Thyroid gland (tissue), 4 donors: Measurements from ENCODE around the gene FAM120A. TPM values are rescaled to one million over a fixed set of nuclear protein-coding genes. Genes with fewer than 3 reads are reported as not detected.
"Not testable (repeated sequence)": the region's sequence is repeated elsewhere in the genome, so short reads cannot be mapped to it uniquely, and the experiment has no call there.

Experiments
- DNase-seq, 2 donors: peaks; one replicate each; pipeline ENCODE4 v3.0.0-alpha.2; 2019
- H3K27ac ChIP-seq, 3 donors: fragments of 200-600 bp; sonication (generic); 1 replicate in 2 of 3; 2 replicates in 1 of 3; pipeline ENCODE4 v1.5.1; 2016 to 2019; ENCODE audit warnings: mild to moderate bottlenecking in 1 of 3, moderate library complexity in 1 of 3
- H3K27me3 ChIP-seq: fragments of 200-600 bp; sonication (generic); one replicate; pipeline ENCODE4 v1.5.1; 2019
- H3K36me3 ChIP-seq, 2 donors: fragments of 200-600 bp; sonication (generic); one replicate each; pipeline ENCODE4 v1.5.1; 2016 to 2019
- H3K4me1 ChIP-seq, 2 donors: fragments of 200-600 bp; sonication (generic); one replicate each; pipeline ENCODE4 v1.5.1; 2017 to 2019
- H3K4me3 ChIP-seq, 3 donors: fragments of 200-600 bp; sonication (generic); replicated peaks in 1 of 3; 1 replicate in 2 of 3; 2 replicates in 1 of 3; pipeline ENCODE4 v1.5.1; 2016; ENCODE audit warnings: mild to moderate bottlenecking in 1 of 3
- H3K9me3 ChIP-seq: fragments of 200-600 bp; sonication (generic); one replicate; pipeline ENCODE4 v1.5.1; 2017
- CTCF ChIP-seq, 6 experiments: fragments of 200-600 bp in 3 of 6; fragments of 450-650 bp in 3 of 6; sonication (generic) in 3 of 6; IDR thresholded peaks; one replicate each; pipeline ENCODE4 v1.5.1; 2016 to 2019; ENCODE audit warnings: antibody characterized with exemption in 6 of 6, mild to moderate bottlenecking in 2 of 6, inconsistent platforms in 1 of 6, moderate library complexity in 1 of 6
- POLR2A ChIP-seq, 2 donors: fragments of 450-650 bp; IDR thresholded peaks; one replicate each; pipeline ENCODE4 v1.6.1; 2017; ENCODE audit warnings: antibody characterized with exemption in 2 of 2, mild to moderate bottlenecking in 2 of 2, moderate library complexity in 1 of 2
- WGBS, 2 donors: methylation state at CpG; one replicate each; pipeline ENCODE4 v1.1.5; 2017; 5-methylcytosine and 5-hydroxymethylcytosine counted together
- intact Hi-C: fragments of 100-400 bp; cut with DNase I; formaldehyde crosslinking; loops from one replicate; pipeline ENCODE4 v1.15.1; 2023
- total RNA-seq, 4 donors: library from RNA; depleted of rRNA; stranded (reverse); fragments of >200 nt; gene quantifications; one replicate each; pipeline ENCODE4 v1.2.3, GENCODE V29; 2016

FAM120A gene
- total RNA-seq, 4 donors from 2014 or later, result 78.1 to 118 (median 111) TPM

GRCh38 chr9:93507768-93508167 is 56.3 kb downstream of the FAM120A start:
- DNase-seq, result no peak
- TF ChIP-seq POLR2A (IDR thresholded peaks at IDR 0.05) (no peak), CTCF (IDR thresholded peaks at IDR 0.05) (no peak)
- Histone ChIP-seq H3K36me3 (no peaks in the 10 kb centered on the region), H3K9me3 (no peaks in the 10 kb centered on the region), H3K4me1 (peaks cover 21 to 30% of the 10 kb centered on the region in 2 donors), H3K4me3 (no peak overlapping the region), H3K27me3 (no peaks in the 10 kb centered on the region), H3K27ac (no peak overlapping the region)
- WGBS, 2 donors, result 90 to 95% methylated on average over 2 of the region's 2 CpGs
- intact Hi-C loops, result no loop called here

DNA sequence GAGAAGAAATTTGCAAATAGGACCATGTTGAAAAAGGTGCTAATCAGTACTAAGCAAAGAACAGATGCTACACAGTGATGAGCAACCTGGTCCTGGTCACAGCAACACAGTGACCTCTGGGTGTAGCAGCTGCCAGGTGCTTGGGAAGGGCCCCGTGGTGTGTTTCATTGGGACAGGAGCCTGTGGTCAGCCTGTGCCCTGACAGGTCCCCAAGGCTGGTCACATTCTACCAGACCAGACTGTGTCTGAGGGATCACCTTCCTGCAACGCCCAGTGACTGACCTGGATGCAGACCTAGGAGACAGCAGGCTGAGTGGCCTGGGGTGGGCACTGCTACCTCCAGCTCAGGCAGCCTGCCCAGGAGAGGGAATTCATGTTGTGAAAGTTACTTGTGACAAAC is 56.7 kb downstream of the FAM120A start:
- Histone ChIP-seq H3K4me1 (peaks cover 25 to 35% of the 10 kb centered on the region in 2 donors), H3K27ac (no peak overlapping the region), H3K27me3 (no peaks in the 10 kb centered on the region), H3K36me3 (no peaks in the 10 kb centered on the region), H3K9me3 (no peaks in the 10 kb centered on the region), H3K4me3 (no peak overlapping the region)
- intact Hi-C loops, result no loop called here
- 75 to 90% methylated on average over 1 of the region's 2 CpGs for WGBS, 2 donors
- no peak for DNase-seq
- TF ChIP-seq POLR2A (IDR thresholded peaks at IDR 0.05) (no peak), CTCF (IDR thresholded peaks at IDR 0.05) (no peak)

DNA sequence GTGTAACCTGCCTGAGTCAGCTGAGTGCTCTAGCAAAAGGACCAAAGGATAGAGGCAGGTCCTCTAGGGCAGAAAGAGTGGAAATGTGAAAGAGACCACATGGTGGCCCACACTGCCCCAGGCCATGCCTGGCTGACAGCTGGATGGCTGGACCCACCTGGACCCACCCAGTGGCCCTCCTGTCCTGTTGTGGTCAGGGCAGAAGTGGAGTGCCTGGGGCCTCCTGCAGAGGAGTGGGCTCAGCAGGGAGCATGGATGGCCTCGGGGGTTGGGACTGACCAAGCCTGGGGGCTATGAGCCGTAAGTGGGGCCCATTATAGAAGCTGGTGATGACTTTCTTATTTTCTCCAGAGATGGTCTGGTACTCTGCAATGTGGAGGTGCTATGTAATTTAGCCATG is 57.6 kb downstream of the FAM120A start:
- no peaks in the 10 kb centered on the region for H3K9me3 ChIP-seq
- H3K4me1 ChIP-seq, result peaks cover 32 to 42% of the 10 kb centered on the region in 2 donors
- intact Hi-C loops, result no loop called here

DNA sequence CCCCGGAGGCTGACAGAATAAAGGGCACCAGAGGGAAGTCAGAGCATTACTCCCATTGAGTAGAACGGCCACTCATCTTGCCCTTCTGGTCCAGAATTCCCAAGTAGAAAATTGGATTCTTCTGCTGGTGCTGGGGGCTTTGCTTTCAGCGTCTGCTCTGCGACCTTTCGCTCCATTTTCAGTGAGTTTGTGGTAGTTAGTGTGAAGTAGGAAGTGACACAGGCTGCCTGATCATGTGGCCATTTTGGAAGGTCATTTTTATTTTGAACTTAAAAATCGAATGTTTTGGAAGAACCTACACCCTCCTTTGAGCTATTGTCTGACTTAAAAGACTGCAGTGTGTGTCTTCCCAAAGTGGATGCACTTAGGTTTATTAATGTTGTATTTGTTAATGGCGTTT is 58.6 kb downstream of the FAM120A start:
- H3K4me1 ChIP-seq, result peaks cover 35 to 50% of the 10 kb centered on the region in 2 donors
- DNase-seq, result no peak
- TF ChIP-seq POLR2A (IDR thresholded peaks at IDR 0.05) (no peak), CTCF (IDR thresholded peaks at IDR 0.05) (no peak)
- H3K27ac ChIP-seq, result no peak overlapping the region
- no peaks in the 10 kb centered on the region for H3K36me3 ChIP-seq
- H3K4me3 ChIP-seq, result no peak overlapping the region
- 85% methylated on average over 7 of the region's 7 CpGs for WGBS, 2 donors
- no peaks in the 10 kb centered on the region for H3K27me3 ChIP-seq
- H3K9me3 ChIP-seq, result no peaks in the 10 kb centered on the region
- intact Hi-C loops, result no loop called here

More for the DNA sequence above, 57.6 kb downstream of the FAM120A start:
- TF ChIP-seq CTCF (IDR thresholded peaks at IDR 0.05), result no peak
- TF ChIP-seq POLR2A (IDR thresholded peaks at IDR 0.05), result no peak
- DNase-seq, result no peak
- no peaks in the 10 kb centered on the region for H3K36me3 ChIP-seq
- no peaks in the 10 kb centered on the region for H3K27me3 ChIP-seq
- no peak overlapping the region for H3K4me3 ChIP-seq
- H3K27ac ChIP-seq, result no peak overlapping the region
- WGBS, 2 donors, result 95 to 100% methylated on average over 2 of the region's 2 CpGs

GRCh38 chr9:93511228-93511627 is 59.7 kb downstream of the FAM120A start:
- intact Hi-C loops, H3K27me3 ChIP-seq, H3K4me3 ChIP-seq, H3K27ac ChIP-seq, H3K9me3 ChIP-seq, H3K36me3 ChIP-seq: not testable (repeated sequence)
- WGBS, 2 donors, result 74 to 85% methylated on average over 8 of the region's 8 CpGs
- DNase-seq, result peak; percentile 9 to 27
- peaks cover 31 to 38% of the 10 kb centered on the region in 2 donors for H3K4me1 ChIP-seq

- H3K4me3 ChIP-seq, H3K9me3 ChIP-seq, intact Hi-C loops, DNase-seq, H3K27me3 ChIP-seq, H3K27ac ChIP-seq, H3K36me3 ChIP-seq: not testable (repeated sequence)
- 68 to 80% methylated on average over 10 of the region's 10 CpGs for WGBS, 2 donors
- peaks cover 31 to 38% of the 10 kb centered on the region in 2 donors for H3K4me1 ChIP-seq
Measured at GRCh38 chr9:93512170-93512812, 60.8 kb downstream of the FAM120A start.
